GM12864 (cell line): ENCODE measurements around the gene TGFB2.

Experiments used
- DNase-seq: peaks from one replicate; pipeline ENCODE4 v3.0.0-alpha.2; 2011; ENCODE audit warnings: low read depth
- H3K4me3 ChIP-seq: 2 replicates; pipeline ENCODE4 v1.5.1; 2011; ENCODE audit warnings: mild to moderate bottlenecking, low read depth, low read length, control low read depth
- TF ChIP-seq, protein P1 (sequence below): IDR thresholded peaks from 2 replicates; pipeline ENCODE4 v1.5.1; 2011; ENCODE audit warnings: low read depth, mild to moderate bottlenecking, moderate library complexity, low read length, control low read depth, inconsistent platforms; ENCODE audit errors: missing control alignments

Gene TGFB2

DNA sequence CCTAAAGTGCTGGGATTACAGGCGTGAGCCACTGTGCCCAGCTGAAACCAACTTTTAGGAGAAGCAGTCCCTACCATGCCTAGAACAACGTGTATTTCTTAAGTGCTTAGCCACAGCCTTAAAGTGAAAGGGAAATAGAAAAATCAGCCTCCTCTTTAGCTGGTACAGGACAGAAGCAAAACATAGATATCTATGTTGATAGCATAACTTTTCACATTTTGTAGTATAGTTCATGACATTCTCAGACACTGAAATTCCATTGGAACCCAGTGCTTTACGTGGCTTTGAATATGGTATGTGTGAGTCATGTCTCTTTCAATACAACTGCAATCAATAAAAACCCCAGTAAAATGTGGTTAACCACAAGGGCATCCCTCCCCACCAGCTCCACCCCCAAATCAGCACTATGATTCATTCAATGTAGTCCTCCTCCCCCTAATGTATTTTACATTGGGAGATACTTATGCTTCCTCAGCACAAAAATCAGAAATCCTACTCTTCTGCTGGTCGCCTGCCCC lies 32.1 kb downstream of the TGFB2 start:
- no peak overlapping the region for H3K4me3 ChIP-seq
- no peak for DNase-seq
- TF ChIP-seq, protein P1, sequence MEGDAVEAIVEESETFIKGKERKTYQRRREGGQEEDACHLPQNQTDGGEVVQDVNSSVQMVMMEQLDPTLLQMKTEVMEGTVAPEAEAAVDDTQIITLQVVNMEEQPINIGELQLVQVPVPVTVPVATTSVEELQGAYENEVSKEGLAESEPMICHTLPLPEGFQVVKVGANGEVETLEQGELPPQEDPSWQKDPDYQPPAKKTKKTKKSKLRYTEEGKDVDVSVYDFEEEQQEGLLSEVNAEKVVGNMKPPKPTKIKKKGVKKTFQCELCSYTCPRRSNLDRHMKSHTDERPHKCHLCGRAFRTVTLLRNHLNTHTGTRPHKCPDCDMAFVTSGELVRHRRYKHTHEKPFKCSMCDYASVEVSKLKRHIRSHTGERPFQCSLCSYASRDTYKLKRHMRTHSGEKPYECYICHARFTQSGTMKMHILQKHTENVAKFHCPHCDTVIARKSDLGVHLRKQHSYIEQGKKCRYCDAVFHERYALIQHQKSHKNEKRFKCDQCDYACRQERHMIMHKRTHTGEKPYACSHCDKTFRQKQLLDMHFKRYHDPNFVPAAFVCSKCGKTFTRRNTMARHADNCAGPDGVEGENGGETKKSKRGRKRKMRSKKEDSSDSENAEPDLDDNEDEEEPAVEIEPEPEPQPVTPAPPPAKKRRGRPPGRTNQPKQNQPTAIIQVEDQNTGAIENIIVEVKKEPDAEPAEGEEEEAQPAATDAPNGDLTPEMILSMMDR = no peak

DNA sequence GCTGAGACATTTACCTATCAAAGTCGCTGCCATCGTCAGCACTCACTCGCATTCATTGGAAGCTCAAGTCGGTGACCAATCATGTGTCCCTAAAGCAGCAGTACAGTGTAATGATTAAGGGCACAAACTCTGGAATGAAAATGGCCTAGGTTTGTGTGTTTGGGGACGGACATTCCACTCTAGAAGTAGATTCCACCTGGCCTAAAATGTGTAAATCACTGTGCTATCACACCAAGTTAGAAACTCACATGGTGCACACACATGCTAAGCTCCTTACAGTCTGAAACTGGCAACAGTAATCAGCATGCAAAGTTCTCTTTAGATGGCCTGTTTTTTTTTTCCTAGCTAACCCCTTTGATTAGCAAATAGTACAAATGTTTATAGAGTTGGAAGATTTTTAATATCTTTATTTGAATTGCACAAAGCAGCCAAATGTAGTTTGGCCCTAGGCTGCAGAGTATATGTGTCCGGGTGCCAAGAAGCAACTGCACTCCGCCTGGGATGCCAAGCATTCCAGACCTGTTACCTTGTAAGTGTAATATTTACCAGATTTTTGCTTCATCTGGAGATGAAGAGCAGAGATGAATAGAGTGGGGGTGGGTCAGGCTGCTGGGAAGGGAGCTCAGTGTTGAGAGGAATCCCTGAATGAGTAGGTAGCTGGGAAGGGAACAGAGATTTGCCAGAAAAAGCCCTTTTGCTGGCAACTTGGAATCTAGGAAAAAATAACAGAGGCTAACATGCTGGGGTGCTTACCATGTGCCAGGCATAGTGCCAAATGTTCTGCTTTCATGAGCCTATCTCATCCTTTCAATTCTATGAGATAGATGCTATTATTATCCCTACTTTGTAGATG lies 35.2 kb downstream of the TGFB2 start:
- no peak overlapping the region for H3K4me3 ChIP-seq
- no peak for DNase-seq
- TF ChIP-seq, protein P1 = no peak

DNA sequence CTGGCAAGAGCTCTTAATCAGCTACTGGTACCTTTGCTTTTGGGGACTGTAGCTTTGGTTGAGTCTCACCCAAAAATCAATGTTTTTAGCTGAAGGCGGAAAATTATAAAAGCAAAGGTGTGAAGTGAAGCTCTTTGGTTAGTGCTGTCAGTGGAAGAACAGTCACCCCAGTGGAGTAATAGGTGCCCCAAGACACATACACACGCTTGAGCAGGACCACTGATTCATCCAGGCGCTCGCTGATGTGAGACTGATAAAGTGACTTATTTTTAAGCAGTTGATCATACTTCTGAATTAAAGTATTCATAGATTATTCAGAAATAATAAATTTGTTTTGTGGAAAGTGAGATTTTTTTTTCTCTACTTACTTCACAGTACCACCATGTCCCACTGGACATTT lies 37.1 kb downstream of the TGFB2 start:
- DNase-seq = no peak
- TF ChIP-seq, protein P1 = no peak
- H3K4me3 ChIP-seq = no peak overlapping the region

DNA sequence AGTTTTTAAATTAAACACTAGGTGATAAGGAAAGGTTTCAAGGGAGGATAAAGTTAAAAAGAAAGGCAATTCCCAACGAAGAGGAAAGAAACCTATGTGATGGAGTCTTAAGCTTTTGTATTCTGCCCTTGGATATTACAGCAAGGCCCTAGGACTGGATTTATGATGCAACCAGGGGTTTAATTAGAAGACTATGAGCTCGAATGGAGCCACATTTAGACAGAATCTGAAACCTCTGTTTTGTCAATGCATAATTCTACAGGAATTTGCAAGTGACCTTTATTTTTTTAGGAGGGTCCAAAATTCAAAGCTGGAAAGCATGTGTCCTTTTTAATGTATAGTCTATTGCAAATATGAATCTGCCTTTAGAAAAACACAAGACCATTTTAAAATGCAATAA lies 37.9 kb downstream of the TGFB2 start:
- DNase-seq = no peak
- H3K4me3 ChIP-seq = no peak overlapping the region
- TF ChIP-seq, protein P1 = no peak

DNA sequence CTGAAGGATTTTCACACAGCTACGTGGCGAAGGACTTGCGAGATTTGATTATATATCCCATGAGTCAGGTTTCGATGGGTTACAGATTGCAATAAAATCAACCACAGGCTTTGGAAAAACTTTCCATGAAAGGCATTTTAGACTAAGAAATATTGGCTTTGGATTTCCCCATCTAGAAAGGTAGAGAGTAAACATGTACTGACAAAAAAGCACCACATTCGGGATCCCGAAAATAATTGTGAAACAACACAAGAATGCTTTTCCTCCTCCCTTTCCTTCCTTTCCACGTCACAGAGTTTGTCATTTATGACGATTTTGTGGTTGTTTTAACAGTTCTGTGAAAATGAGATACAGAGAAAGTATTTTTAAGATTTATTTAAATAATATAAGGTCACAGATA lies 38.5 kb downstream of the TGFB2 start:
- TF ChIP-seq, protein P1 = no peak
- no peak for DNase-seq
- H3K4me3 ChIP-seq = no peak overlapping the region

DNA sequence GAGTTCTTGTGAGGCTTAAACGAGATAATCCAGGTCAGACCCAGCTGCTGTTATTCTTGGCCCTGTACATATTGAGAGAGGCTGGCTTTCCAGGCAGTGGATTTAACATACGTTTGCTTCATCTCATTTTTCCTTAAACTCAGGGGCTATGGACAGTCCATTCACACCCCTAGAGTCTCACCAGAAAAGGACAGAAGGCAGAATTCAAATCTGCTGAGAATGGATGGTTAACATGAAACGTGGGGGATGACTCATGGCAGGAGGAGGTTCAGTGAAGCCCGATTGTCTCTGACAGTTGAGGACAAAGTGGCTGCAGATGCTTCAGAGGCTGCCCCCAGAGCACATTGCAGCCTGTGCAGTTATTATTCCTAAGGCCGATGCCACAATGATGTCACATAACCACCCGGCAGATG lies 39.5 kb downstream of the TGFB2 start:
- no peak overlapping the region for H3K4me3 ChIP-seq
- no peak for DNase-seq
- TF ChIP-seq, protein P1 = no peak

DNA sequence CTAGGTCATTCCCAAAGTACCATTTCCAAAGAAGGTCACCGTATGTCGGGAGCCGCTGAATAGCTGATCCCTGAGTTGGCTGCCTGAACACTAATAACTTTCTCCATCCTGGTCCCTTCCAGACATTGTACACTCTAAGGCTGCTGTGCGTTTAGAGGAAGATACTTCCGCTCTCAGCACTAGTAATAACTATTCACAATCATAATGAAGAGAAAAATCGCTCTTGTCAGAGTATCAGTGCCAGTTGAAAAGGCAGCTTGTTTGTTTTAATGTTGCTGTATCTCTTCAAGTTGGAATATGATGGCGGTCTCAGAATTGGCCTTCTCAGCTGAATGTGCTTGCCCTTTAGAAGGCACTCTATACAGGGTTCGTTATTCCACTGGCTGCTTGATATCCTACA lies 43.5 kb downstream of the TGFB2 start:
- no peak for DNase-seq
- H3K4me3 ChIP-seq = no peak overlapping the region
- TF ChIP-seq, protein P1 = no peak
